Neuronal stem cell (in vitro differentiated cells): Measurements from ENCODE around the gene POLR3A.

ENCODE experiments used
- DNase-seq: peaks from one replicate; pipeline ENCODE4 v3.0.0-alpha.2; 2013; ENCODE audit warnings: low spot score
- H2AFZ ChIP-seq: one replicate; pipeline ENCODE4 v1.6.1; 2013; ENCODE audit warnings: mild to moderate bottlenecking, low read length, inconsistent platforms
- H2AK5ac ChIP-seq: 2 replicates; pipeline ENCODE4 v1.6.1; 2013; ENCODE audit warnings: low read depth, mild to moderate bottlenecking, inconsistent platforms, low read length, moderate library complexity, mixed read lengths
- H2BK120ac ChIP-seq: 2 replicates; pipeline ENCODE4 v1.6.1; 2013; ENCODE audit warnings: low read depth, mild to moderate bottlenecking, inconsistent platforms, low read length, moderate library complexity, mixed read lengths
- H2BK12ac ChIP-seq: one replicate; pipeline ENCODE4 v1.6.1; 2013; ENCODE audit warnings: low read length, inconsistent platforms
- H2BK15ac ChIP-seq: 2 replicates; pipeline ENCODE4 v1.6.1; 2013; ENCODE audit warnings: mild to moderate bottlenecking, low read length, inconsistent platforms, mixed read lengths
- H2BK5ac ChIP-seq: one replicate; pipeline ENCODE4 v1.6.1; 2013; ENCODE audit warnings: inconsistent platforms, mild to moderate bottlenecking, low read length, moderate library complexity
- H3K14ac ChIP-seq: one replicate; pipeline ENCODE4 v1.6.1; 2013; ENCODE audit warnings: low read length, inconsistent platforms
- H3K18ac ChIP-seq: 2 replicates; pipeline ENCODE4 v1.6.1; 2013; ENCODE audit warnings: low read length, inconsistent platforms
- H3K23ac ChIP-seq: 2 replicates; pipeline ENCODE4 v1.6.1; 2013; ENCODE audit warnings: low read depth, mild to moderate bottlenecking, mixed read lengths, low read length, inconsistent platforms; ENCODE audit not compliant: poor library complexity
- H3K27ac ChIP-seq: replicated peaks from 3 replicates; pipeline ENCODE4 v1.5.1; 2013; ENCODE audit warnings: low read length, inconsistent platforms
- H3K27me3 ChIP-seq, 3 experiments: 2 replicates each; pipeline ENCODE4 v1.6.1; 2013; ENCODE audit warnings: low read length in 3 of 3, mild to moderate bottlenecking in 2 of 3, inconsistent platforms in 1 of 3, low read depth in 1 of 3, mixed read lengths in 1 of 3, moderate library complexity in 1 of 3; ENCODE audit not compliant: control insufficient read depth in 3 of 3, insufficient read depth in 3 of 3
- H3K36me3 ChIP-seq, 2 donors: replicated peaks in 1 of 2; 2 replicates each; pipeline ENCODE4 v1.6.1; 2013; ENCODE audit warnings: low read length in 2 of 2; ENCODE audit not compliant: control insufficient read depth in 2 of 2, insufficient read depth in 2 of 2
- H3K4ac ChIP-seq: 2 replicates; pipeline ENCODE4 v1.6.1; 2013; ENCODE audit warnings: inconsistent platforms, mild to moderate bottlenecking, low read length, moderate library complexity
- H3K4me1 ChIP-seq, 2 donors: 1 replicate in 1 of 2; 2 replicates in 1 of 2; pipeline ENCODE4 v1.6.1; 2013; ENCODE audit warnings: low read length in 2 of 2, low read depth in 1 of 2; ENCODE audit not compliant: control insufficient read depth in 2 of 2, insufficient read depth in 1 of 2
- H3K4me2 ChIP-seq: one replicate; pipeline ENCODE4 v1.6.1; 2013; ENCODE audit warnings: mild to moderate bottlenecking, low read length, inconsistent platforms; ENCODE audit not compliant: insufficient read depth, poor library complexity, severe bottlenecking
- H3K4me3 ChIP-seq, 2 donors: 2 replicates each; pipeline ENCODE4 v1.5.1; 2013; ENCODE audit warnings: low read length in 2 of 2, mild to moderate bottlenecking in 2 of 2, inconsistent platforms in 1 of 2, moderate library complexity in 1 of 2
- H3K79me1 ChIP-seq: one replicate; pipeline ENCODE4 v1.6.1; 2013; ENCODE audit warnings: low read depth, mild to moderate bottlenecking, inconsistent platforms, low read length, moderate library complexity
- H3K9ac ChIP-seq: one replicate; pipeline ENCODE4 v1.6.1; 2013; ENCODE audit warnings: mild to moderate bottlenecking, low read depth, low read length, inconsistent platforms; ENCODE audit not compliant: poor library complexity
- H3K9me3 ChIP-seq, 2 donors: replicated peaks in 1 of 2; 2 replicates each; pipeline versions ENCODE3 to v1.6.1; 2013; ENCODE audit warnings: low read length in 2 of 2, mild to moderate bottlenecking in 2 of 2, inconsistent platforms in 1 of 2, low read depth in 1 of 2, mixed read lengths in 1 of 2, moderate library complexity in 1 of 2; ENCODE audit not compliant: control insufficient read depth in 2 of 2, insufficient read depth in 1 of 2
- H4K8ac ChIP-seq: one replicate; pipeline ENCODE4 v1.6.1; 2013; ENCODE audit warnings: low read depth, mild to moderate bottlenecking, inconsistent platforms, low read length, moderate library complexity
- H4K91ac ChIP-seq: one replicate; pipeline ENCODE4 v1.6.1; 2013; ENCODE audit warnings: low read length, low read depth, mild to moderate bottlenecking, inconsistent platforms; ENCODE audit not compliant: poor library complexity
- WGBS, 2 donors: extraction: QIAGEN DNeasy Blood & Tissue Kit; methylation state at CpG; one replicate each; pipeline ENCODE4 v1.1.7; 2013; ENCODE audit warnings: missing lambda C conversion rate in 2 of 2, mixed read lengths in 1 of 2; ENCODE audit not compliant: insufficient read length in 2 of 2, insufficient replicate concordance in 1 of 2; ENCODE audit errors: extremely low coverage in 2 of 2; 5-methylcytosine and 5-hydroxymethylcytosine counted together

Gene POLR3A

DNA sequence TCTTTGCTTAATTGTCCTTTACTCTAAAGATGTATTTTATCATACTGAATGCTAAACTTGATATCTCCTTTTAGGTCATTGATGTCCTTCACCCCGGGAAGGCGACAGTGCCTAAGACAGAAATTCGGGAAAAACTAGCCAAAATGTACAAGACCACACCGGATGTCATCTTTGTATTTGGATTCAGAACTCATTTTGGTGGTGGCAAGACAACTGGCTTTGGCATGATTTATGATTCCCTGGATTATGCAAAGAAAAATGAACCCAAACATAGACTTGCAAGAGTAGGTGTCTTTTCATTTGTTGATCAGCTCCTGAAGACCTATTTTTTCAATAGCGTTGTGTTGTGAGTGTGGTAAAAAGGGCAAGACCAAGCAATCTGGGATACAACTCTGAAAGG lies 6.1 kb upstream of the POLR3A start:
- Histone ChIP-seq H3K18ac (no peak overlapping the region), H3K9ac (no peak overlapping the region), H2AFZ (no peak overlapping the region), H3K4me1 (peaks cover 2 to 3% of the 10 kb centered on the region in 2 donors), H3K4me3 (peak overlapping the region in 1 of 2 donors; percentile 64), H3K4me2 (no peak overlapping the region), H3K27ac (no peak overlapping the region), H2BK120ac (no peak overlapping the region), H3K23ac (no peak overlapping the region), H3K79me1 (peaks cover 2% of the 10 kb centered on the region), H3K9me3 (no peaks in the 10 kb centered on the region), H2AK5ac (no peak overlapping the region), H3K36me3 (peaks cover 40 to 61% of the 10 kb centered on the region in 2 donors), H2BK12ac (no peak overlapping the region), H3K27me3 (no peaks in the 10 kb centered on the region), H2BK15ac (no peak overlapping the region), H4K8ac (no peak overlapping the region), H3K4ac (no peak overlapping the region), H4K91ac (no peak overlapping the region), H2BK5ac (no peak overlapping the region), H3K14ac (no peak overlapping the region)
- no CpG with 5 or more reads among the region's 5 CpGs for WGBS, 2 donors
- DNase-seq: no peak

DNA sequence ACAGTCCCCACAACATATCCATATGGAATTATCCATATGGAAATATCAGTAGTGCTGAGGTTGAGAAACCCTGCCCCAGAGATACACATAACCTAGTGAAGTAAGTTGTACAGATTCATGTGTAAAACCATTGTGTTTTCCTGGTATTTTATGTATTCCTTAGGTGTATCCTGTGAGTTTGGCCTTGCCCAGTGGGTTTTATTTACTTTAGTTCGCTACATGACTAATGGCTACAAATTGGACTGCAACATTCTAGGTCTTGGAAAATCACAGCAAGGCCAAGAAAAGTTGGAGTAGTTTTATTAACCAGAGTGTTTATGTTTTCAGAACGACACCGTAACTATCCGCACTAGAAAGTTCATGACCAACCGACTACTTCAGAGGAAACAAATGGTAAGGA lies 5.7 kb upstream of the POLR3A start:
- Histone ChIP-seq H3K36me3 (peaks cover 39 to 56% of the 10 kb centered on the region in 2 donors), H3K18ac (no peak overlapping the region), H3K9me3 (no peaks in the 10 kb centered on the region), H3K9ac (no peak overlapping the region), H3K4ac (no peak overlapping the region), H3K4me3 (peak overlapping the region in 1 of 2 donors; percentile 64), H3K14ac (no peak overlapping the region), H2BK12ac (no peak overlapping the region), H2BK15ac (no peak overlapping the region), H3K27me3 (no peaks in the 10 kb centered on the region), H2BK5ac (no peak overlapping the region), H2BK120ac (no peak overlapping the region), H3K4me2 (peak overlapping the region; percentile 53), H3K23ac (no peak overlapping the region), H4K91ac (no peak overlapping the region), H3K27ac (no peak overlapping the region), H3K4me1 (peaks cover 2 to 3% of the 10 kb centered on the region in 2 donors), H4K8ac (no peak overlapping the region), H2AK5ac (no peak overlapping the region), H3K79me1 (peaks cover 2% of the 10 kb centered on the region), H2AFZ (no peak overlapping the region)
- WGBS, 2 donors: no CpG with 5 or more reads among the region's 5 CpGs
- no peak for DNase-seq

DNA sequence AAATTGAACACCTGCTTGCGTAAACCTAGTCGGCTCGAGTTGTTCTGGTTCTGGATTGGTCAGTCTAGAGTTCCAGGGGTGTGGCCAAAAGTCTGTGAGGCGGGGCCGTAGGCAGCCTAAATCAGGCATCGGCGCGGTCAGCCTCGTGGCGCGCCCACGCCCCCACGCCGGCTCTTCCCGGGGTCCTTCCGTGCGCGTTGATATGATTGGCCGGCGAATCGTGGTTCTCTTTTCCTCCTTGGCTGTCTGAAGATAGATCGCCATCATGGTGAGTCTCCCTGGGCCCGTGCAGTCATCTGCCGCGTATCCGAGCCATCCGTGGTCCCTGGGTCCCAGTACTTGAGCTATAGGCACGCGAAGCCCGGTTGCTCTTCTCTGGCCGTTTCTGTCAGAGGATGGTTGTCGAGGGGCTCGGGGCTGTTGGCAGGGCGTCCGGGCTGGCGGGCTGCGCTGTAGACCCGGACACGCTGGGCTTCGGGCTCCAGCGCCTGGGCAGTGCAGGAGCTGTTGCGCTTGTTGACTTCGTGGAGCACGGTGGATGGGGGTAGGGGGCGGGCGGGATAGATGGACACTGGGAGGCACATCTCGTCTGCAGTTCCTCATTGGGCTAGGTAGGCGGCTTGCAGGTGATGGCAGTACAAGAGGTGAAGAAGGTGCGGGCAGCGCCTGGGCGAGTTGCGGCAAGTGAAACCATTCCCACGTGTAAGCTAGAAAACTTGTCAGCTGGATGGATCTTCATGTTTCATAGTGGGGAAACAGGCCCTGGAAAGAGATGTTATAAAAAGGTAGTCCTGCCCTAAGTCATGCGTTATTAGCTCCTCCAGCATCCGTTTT lies 4.5 kb upstream of the POLR3A start, which contains the start of gene RPS24:
RPS24 (plus strand) TSS at position 227 of the 834 bp plus-strand sequence; CDS start at position 266, 39 bp downstream.
- peak within 1 kb of the TSS; percentile 78 for H3K9ac ChIP-seq
- no peak within 1 kb of the TSS for H2BK15ac ChIP-seq
- no CpG with 5 or more reads among the region's 55 CpGs for WGBS, 2 donors
- H2BK5ac ChIP-seq: peak within 1 kb of the TSS; percentile 15
- peak within 1 kb of the TSS; percentile 17 for H2AK5ac ChIP-seq
- H3K4me3 ChIP-seq: peak within 1 kb of the TSS; percentile 64 to 99
- H3K23ac ChIP-seq: peak within 1 kb of the TSS; percentile 6
- no peak within 1 kb of the TSS for H3K14ac ChIP-seq
- H3K79me1 ChIP-seq: peaks cover 4% of the 10 kb centered on the region
- no peak within 1 kb of the TSS for H2BK120ac ChIP-seq
- H3K4me2 ChIP-seq: peak within 1 kb of the TSS; percentile 53
- H3K18ac ChIP-seq: peak within 1 kb of the TSS; percentile 99
- peak within 1 kb of the TSS; percentile 98 for H4K8ac ChIP-seq
- H3K36me3 ChIP-seq: peaks cover 31 to 45% of the 10 kb centered on the region in 2 donors
- peak within 1 kb of the TSS; percentile 76 for H2AFZ ChIP-seq
- no peaks in the 10 kb centered on the region for H3K9me3 ChIP-seq
- H2BK12ac ChIP-seq: no peak within 1 kb of the TSS
- no peak within 1 kb of the TSS for H4K91ac ChIP-seq
- no peaks in the 10 kb centered on the region for H3K27me3 ChIP-seq
- peak; percentile 92 for DNase-seq
- H3K4me1 ChIP-seq: peaks cover 2 to 3% of the 10 kb centered on the region in 2 donors
- peak within 1 kb of the TSS; percentile 39 for H3K27ac ChIP-seq
- H3K4ac ChIP-seq: no peak within 1 kb of the TSS

- H3K23ac ChIP-seq: no peak overlapping the region
- H2BK12ac ChIP-seq: no peak overlapping the region
- peak overlapping the region; percentile 9 for H3K27ac ChIP-seq
- H3K9ac ChIP-seq: no peak overlapping the region
- peaks cover 27 to 39% of the 10 kb centered on the region in 2 donors for H3K36me3 ChIP-seq
- DNase-seq: no peak
- peaks cover 3% of the 10 kb centered on the region in 2 donors for H3K4me1 ChIP-seq
- H4K91ac ChIP-seq: no peak overlapping the region
- H2BK120ac ChIP-seq: no peak overlapping the region
- H3K4me3 ChIP-seq: peak overlapping the region in 1 of 2 donors; percentile 64
- H3K9me3 ChIP-seq: no peaks in the 10 kb centered on the region
- no peak overlapping the region for H2BK5ac ChIP-seq
- H3K4ac ChIP-seq: no peak overlapping the region
- no CpG with 5 or more reads among the region's 4 CpGs for WGBS, 2 donors
- peak overlapping the region; percentile 31 for H3K4me2 ChIP-seq
- no peak overlapping the region for H3K14ac ChIP-seq
- H4K8ac ChIP-seq: no peak overlapping the region
- no peak overlapping the region for H2AK5ac ChIP-seq
- peak overlapping the region; percentile 74 for H2AFZ ChIP-seq
- peaks cover 6% of the 10 kb centered on the region for H3K79me1 ChIP-seq
- no peak overlapping the region for H3K18ac ChIP-seq
- no peak overlapping the region for H2BK15ac ChIP-seq
- H3K27me3 ChIP-seq: no peaks in the 10 kb centered on the region
Measured at GRCh38 chr10:78033387-78033636, 4.0 kb upstream of the POLR3A start.
